ENCODE data around the gene LFNG. TPM values are rescaled to one million over a fixed set of nuclear protein-coding genes. Genes with fewer than 3 reads are reported as not detected.

LFNG gene
- total RNA-seq, 1 donor from 2014 or later = 10.6 TPM

DNA sequence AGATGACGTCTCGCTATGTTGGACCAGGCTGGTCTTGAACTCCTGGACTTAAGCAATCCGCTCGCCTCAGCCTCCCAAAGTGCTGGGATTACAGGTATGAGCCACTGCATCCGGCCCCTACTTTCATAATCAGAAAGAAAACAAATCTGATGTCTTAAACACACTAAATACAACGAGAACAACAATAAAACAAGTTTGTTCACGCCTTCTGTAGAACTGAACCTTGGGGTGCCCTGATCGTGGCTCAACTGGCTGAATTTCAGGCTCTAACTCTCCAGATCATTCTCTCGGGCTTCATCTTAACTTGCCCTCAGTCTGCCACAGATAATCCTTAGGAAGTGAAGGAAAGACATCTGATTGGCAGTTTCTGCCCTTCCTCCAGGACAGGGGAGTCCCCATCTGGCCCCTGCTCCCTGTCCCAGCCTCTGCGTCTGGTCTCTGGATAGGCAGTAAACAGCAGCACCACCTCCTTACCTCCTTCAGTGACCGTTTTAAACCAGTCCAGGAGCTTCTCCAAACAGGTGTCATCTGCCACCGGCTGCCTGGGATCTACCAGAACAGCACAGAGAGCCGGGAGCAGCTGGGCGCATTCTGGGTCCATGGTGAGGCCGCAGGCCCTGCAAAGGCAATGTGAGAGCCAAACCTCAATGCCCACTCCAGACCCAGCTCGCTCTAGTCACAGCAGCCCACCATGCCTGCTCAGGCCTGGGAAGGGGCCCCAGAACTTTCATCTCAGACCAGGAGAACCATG lies 34.4 kb downstream of the LFNG start:
- Mint-ChIP-seq H3K27me3 (no peaks in the 10 kb centered on the region), H3K27ac (peak overlapping the region; percentile 86), H3K4me1 (ENCODE audit: low read depth) (peaks cover 12% of the 10 kb centered on the region), H3K9me3 (ENCODE audit: low read depth) (no peaks in the 10 kb centered on the region), H3K36me3 (ENCODE audit: insufficient read depth) (peaks cover 10% of the 10 kb centered on the region), H3K4me3 (ENCODE audit: low read depth) (peak overlapping the region; percentile 84)
- TF ChIP-seq, protein P1, sequence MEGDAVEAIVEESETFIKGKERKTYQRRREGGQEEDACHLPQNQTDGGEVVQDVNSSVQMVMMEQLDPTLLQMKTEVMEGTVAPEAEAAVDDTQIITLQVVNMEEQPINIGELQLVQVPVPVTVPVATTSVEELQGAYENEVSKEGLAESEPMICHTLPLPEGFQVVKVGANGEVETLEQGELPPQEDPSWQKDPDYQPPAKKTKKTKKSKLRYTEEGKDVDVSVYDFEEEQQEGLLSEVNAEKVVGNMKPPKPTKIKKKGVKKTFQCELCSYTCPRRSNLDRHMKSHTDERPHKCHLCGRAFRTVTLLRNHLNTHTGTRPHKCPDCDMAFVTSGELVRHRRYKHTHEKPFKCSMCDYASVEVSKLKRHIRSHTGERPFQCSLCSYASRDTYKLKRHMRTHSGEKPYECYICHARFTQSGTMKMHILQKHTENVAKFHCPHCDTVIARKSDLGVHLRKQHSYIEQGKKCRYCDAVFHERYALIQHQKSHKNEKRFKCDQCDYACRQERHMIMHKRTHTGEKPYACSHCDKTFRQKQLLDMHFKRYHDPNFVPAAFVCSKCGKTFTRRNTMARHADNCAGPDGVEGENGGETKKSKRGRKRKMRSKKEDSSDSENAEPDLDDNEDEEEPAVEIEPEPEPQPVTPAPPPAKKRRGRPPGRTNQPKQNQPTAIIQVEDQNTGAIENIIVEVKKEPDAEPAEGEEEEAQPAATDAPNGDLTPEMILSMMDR (IDR thresholded peaks at IDR 0.05; ENCODE audit: unreplicated experiment) = no peak
- DNase-seq (ENCODE audit: low spot score, unreplicated experiment) = no peak

DNA sequence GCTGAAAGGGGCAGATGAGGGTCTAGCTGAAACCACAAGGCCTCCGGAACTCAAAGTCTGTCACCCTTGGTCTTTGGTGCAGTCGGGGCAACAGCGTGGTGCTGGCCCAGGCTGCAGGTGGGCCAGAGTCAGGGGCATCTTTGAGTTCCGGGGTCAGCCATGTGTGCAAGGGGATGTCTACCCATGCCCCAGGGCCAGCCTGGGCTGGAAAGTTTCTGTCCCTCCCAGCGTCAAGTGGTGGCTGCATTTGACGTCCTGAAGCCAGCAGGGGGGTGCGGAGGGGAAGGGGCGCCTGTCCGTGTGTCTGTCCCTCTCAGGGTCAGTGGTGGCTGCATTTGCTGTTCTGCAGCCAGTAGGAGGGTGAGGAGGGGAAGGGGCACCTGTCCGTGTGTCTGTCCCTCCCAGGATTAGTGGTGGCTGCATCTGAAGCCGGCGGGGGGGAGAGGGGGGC lies 35.1 kb downstream of the LFNG start:
- TF ChIP-seq, protein P1 (IDR thresholded peaks at IDR 0.05; ENCODE audit: unreplicated experiment) = no peak
- Mint-ChIP-seq H3K27me3 (no peaks in the 10 kb centered on the region), H3K4me3 (ENCODE audit: low read depth) (peak overlapping the region; percentile 84), H3K9me3 (ENCODE audit: low read depth) (no peaks in the 10 kb centered on the region), H3K4me1 (ENCODE audit: low read depth) (peaks cover 12% of the 10 kb centered on the region), H3K27ac (peak overlapping the region; percentile 86), H3K36me3 (ENCODE audit: insufficient read depth) (peaks cover 4% of the 10 kb centered on the region)
- DNase-seq (ENCODE audit: low spot score, unreplicated experiment) = no peak

DNA sequence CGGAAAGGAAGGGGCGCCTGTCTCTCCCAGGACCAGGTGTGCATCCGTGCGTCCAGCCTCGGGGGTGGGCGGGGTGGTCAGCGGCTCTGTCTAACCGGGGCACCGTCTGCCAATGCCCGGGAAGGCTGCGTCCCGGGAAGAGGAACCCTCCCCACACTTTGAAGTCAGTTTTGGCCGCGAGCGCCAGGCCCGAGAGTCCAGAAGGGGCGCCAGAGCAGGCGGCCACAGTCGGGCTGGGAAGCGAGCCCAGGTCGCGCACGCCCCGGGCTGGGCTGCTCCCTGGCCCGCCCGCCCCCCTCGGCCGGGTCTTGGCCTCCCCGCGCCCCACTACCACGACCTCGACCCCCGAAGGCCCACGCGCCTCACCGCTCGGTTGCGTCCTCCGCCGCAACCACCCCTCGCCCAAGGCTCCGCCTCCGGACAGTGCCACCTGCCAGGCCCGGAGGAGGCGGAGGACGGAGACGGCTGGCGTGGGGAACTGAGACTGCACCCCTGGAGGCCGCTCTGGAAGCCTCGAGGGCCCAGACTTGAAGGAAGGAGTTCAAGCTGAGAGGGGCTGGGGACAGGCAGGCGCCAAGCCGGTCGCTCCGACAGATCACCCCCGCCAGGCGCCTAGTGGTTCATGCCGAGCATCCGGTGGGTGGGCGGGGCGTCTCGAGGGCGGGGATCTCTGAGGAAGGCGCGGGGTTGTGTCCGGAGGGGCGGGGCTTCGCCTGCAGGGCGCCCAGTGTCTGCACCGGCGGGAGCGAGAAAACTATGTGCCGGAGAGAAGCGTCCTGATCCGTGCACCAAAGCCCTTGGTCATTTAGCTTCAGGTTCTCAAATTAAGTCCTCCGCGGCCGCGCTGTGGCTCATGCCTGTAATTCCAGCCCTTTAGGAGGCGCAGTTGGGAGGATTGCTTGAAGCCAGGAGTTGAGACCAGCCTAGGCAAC lies 35.8 kb downstream of the LFNG start, which contains the start of gene BRAT1:
Gene BRAT1 (minus strand): TSS at position 404 of the 932 bp plus-strand sequence. CDS start 1,093 bp downstream, outside the sequence.
- peak within 1 kb of the TSS; percentile 95 for H3K27ac Mint-ChIP-seq
- DNase-seq (ENCODE audit: low spot score, unreplicated experiment) = peak; percentile 94
- H3K4me1 Mint-ChIP-seq (ENCODE audit: low read depth) = peaks cover 15% of the 10 kb centered on the region
- H3K9me3 Mint-ChIP-seq (ENCODE audit: low read depth) = no peaks in the 10 kb centered on the region
- TF ChIP-seq, protein P1 (IDR thresholded peaks at IDR 0.05; ENCODE audit: unreplicated experiment) = peak; percentile 59
- peaks cover 4% of the 10 kb centered on the region for H3K36me3 Mint-ChIP-seq (ENCODE audit: insufficient read depth)
- H3K27me3 Mint-ChIP-seq = no peaks in the 10 kb centered on the region
- peak within 1 kb of the TSS; percentile 84 for H3K4me3 Mint-ChIP-seq (ENCODE audit: low read depth)

DNA sequence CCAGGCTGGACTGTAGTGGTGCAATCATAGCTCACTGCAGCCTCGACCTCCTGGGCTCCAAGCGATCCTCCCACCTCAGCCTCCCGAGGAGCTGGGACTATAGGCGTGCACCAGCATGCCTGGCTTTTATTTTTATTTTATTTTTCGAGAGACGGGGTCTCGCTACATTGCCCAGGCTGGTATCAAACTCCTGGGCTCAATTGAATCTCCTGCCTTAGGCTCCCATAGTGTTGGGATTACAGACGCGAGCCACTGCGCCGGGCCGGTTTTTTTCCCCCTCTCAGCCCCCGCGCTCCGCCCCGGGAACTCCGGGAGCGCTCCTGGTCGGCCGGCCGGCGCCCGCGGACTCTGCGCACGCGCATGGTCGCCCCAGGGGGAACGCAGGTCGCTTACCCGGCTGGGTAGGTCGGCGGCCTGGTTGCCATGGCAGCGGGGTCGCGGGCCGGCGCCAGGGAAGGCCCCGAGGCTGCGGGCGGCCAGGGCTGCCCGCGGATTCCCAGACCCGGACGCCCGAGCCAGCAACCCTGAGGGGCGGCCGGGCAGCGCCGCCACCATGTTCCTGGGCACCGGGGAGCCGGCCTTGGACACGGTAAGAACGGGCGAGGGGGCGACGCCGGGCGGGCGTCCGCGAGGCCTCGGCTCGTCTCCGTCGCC lies 39.2 kb downstream of the LFNG start, which contains the start of gene IQCE:
Gene IQCE (plus strand): TSS at position 351 of the 654 bp plus-strand sequence. CDS start 203 bp downstream, at position 554.
- H3K27ac Mint-ChIP-seq = peak within 1 kb of the TSS; percentile 62

More for the DNA sequence above, 39.2 kb downstream of the LFNG start, which contains the start of gene IQCE:
- TF ChIP-seq, protein P1 (IDR thresholded peaks at IDR 0.05; ENCODE audit: unreplicated experiment) = no peak
- Mint-ChIP-seq H3K36me3 (ENCODE audit: insufficient read depth) (peaks cover 2% of the 10 kb centered on the region), H3K4me3 (ENCODE audit: low read depth) (peak within 1 kb of the TSS; percentile 75), H3K27me3 (no peaks in the 10 kb centered on the region), H3K4me1 (ENCODE audit: low read depth) (peaks cover 18% of the 10 kb centered on the region), H3K9me3 (ENCODE audit: low read depth) (no peaks in the 10 kb centered on the region)
- DNase-seq (ENCODE audit: low spot score, unreplicated experiment) = peak; percentile 97
